Measurements from ENCODE around the gene FOXN4.

- TF ChIP-seq ZNF572 (CRISPR knock-in tag; IDR thresholded peaks at IDR 0.05) (no peak), GABPA (IDR thresholded peaks at IDR 0.05; ENCODE audit: low read depth, low read length) (no peak), GABPA (CRISPR knock-in tag; IDR thresholded peaks at IDR 0.05; ENCODE audit: low read depth) (no peak), NFRKB (IDR thresholded peaks at IDR 0.05) (no peak), ZBTB21 (CRISPR knock-in tag; IDR thresholded peaks at IDR 0.05) (no peak), ZNF207 (IDR thresholded peaks at IDR 0.05; ENCODE audit: borderline replicate concordance) (no peak), BHLHE40 (IDR thresholded peaks at IDR 0.05; ENCODE audit: low read length) (no peak), DNMT3B (CRISPR knock-in tag; conservative IDR thresholded peaks at IDR 0.05) (no peak), ZBTB33 (CRISPR knock-in tag; IDR thresholded peaks at IDR 0.05) (no peak), ARID5B (CRISPR knock-in tag; IDR thresholded peaks at IDR 0.05) (no peak), ZNF24 (IDR thresholded peaks at IDR 0.05) (no peak), ETV5 (CRISPR knock-in tag; IDR thresholded peaks at IDR 0.05; ENCODE audit: borderline replicate concordance) (no peak), HNRNPL (IDR thresholded peaks at IDR 0.05; ENCODE audit: low read depth, low read length) (no peak), NFYB (CRISPR knock-in tag; IDR thresholded peaks at IDR 0.05) (no peak)
Measured at GRCh38 chr12:109232731-109233130, 76.4 kb downstream of the FOXN4 start.
